Caki2 (cell line): ENCODE measurements around the gene CDH13. TPM values are rescaled to one million over a fixed set of nuclear protein-coding genes. Genes with fewer than 3 reads are reported as not detected.

Source experiments
- DNase-seq: peaks from one replicate; pipeline ENCODE4 v3.0.0-alpha.2; 2015; ENCODE audit warnings: low read depth
- in situ Hi-C: cut with HindIII; loops from 2 replicates; pipeline ENCODE4 v1.10.0; 2016; ENCODE audit warnings: low sequenced_read_pairs, low pct_unique_long_range_greater_than_20kb, mixed read lengths
- total RNA-seq: library from RNA; depleted of rRNA; stranded (reverse); fragments of >200 nt; shearing (Covaris generic); gene quantifications from 2 replicates; pipeline ENCODE4 v1.2.3, GENCODE V29; 2014; ENCODE audit warnings: low replicate concordance

The CDH13 gene
- total RNA-seq, 1 experiment from 2014 or later = not detected

DNA sequence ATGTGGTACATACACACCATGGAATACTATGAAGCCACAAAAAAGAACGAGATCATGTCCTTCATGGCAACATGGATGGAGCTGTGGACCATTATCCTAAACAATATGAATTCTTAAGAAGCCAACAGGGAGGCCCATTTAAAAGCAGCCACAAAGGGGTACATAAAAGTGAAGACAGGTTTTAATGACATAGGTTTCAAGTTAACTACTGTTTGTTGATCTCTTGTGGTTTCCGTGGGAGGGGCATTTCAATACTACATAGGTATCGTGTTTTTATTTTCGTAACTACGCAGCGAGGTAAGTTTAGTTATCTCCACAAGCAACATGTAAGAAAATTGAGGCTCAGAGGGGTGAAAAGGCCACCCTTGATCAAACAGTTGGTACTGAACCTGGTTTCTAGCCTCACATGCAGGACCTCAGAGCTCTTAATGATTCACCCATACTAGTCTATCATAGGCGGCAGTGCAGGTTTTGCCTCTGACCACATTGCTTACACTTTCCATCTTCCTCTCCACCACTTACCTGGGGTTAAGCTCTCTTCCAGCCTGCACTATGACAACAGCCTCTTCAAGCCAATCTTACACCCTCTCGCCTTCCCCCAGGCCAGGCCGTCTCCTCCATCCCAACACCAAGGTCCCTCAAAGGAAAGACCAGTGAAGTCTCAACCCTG, 646.9 kb downstream of the CDH13 start:
- in situ Hi-C loops = no loop called here
- no peak for DNase-seq

DNA sequence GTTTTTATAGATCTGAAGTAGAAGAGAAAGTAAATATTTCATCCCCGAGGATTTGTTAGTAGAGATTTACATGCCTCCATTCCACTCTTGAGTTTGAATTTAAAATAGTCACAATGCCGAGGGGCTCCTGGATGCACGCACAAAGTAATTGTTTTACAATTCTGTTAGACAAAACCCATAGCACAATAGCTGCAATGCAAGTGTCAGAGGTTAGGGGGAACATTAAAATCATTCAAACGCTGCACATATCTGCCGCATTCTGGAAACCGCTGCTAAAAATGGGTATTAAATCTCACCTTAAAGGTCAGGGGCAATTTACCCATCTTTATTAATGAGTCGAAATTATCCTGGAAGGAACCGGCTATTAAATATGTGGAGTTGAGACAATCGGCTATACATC, 652.5 kb downstream of the CDH13 start:
- in situ Hi-C loops = no loop called here
- no peak for DNase-seq

DNA sequence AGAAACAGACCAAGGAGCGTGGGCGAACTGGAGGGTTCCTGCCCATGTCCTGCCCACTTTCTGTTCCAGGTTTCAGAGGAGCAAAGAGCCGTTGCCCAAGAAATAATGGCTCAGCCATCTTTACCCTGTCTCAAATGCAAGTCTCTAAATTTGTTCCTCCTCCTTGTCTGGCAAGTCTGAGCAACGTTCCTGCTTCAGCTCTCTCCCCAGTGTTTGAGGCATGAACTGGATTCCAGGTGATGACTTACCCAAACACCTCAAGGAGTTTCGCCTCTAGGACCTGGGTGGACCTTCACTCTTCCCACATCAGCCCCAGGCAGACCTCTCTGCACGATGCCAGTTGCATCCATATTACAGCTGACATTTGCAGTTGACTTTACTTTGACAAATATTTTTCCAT, 659.2 kb downstream of the CDH13 start:
- DNase-seq = no peak
- in situ Hi-C loops = no loop called here

DNA sequence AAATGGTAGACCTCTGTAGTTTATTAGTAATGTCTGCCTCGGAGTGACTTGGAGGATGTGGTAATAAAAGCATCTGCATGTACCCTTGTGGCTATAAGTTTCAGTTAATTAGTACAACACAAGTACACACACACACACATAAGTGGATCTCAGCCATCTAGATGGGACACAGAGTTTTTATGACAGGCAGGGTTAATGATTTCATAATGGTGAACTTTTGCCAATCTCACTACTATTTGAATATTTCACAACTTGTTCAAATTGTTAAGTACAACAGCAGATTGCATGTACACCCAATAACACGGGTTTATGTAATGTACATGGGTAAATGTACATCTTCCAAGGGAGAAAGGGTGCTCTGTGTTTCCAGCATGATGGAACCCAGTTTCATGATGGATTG, 669.7 kb downstream of the CDH13 start:
- no peak for DNase-seq
- in situ Hi-C loops = no loop called here

DNA sequence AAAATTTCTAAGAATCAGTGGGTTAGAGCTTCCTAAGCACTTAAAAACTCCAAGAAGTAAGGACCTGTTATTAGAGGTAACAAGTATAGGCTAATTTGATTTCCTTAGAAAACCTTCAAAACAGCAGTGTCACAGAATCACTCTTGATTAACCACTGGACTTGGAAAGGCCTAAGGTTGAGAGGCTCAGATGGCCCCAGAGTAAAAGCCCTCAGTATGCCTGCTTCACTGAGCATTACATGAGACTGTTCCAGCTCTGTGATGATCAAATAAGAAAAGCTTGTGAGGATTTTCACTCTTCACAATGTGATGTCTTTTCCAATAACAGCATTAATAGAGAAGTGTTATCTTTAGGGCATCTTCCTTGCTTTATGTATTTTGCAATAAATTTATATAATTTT, 671.8 kb downstream of the CDH13 start:
- in situ Hi-C loops = no loop called here
- DNase-seq = no peak

DNA sequence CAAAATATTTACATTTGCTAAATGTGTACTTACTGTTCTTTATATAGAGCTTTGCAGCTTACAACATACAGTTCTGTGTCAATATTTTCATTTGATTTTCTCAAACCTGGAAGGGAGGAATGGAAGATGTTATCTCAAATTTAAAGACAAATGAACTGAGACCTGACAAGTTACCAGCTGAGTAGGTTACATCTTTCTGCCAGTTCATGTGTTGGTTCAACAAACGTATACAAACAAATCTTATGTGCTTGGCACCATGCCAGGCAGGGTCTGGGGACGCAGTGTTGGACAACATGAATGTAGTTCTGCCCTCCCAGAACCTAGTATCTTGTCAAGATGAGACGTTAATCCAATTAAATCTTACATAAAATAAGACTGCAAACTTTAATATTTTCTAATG, 673.6 kb downstream of the CDH13 start:
- in situ Hi-C loops = no loop called here
- DNase-seq = no peak

DNA sequence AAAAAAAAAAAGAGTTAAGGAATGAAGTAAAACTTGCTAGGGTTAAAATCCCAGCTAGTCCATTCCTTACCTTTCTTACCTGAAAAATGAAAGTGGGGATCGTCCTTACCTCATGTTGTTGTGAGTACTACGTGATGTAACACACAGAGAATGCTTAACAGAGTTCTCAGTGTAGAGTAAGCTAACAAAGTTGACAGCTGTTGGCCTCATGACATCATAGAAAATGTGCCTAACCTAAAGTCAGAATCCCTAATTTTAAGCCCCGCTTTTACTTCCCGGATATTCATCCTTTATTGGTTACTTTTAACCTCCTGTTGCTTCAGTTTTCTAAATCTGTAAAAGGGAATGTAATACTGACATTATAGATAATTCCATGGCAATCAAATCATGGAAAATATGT, 675.2 kb downstream of the CDH13 start:
- in situ Hi-C loops = no loop called here
- DNase-seq = no peak

DNA sequence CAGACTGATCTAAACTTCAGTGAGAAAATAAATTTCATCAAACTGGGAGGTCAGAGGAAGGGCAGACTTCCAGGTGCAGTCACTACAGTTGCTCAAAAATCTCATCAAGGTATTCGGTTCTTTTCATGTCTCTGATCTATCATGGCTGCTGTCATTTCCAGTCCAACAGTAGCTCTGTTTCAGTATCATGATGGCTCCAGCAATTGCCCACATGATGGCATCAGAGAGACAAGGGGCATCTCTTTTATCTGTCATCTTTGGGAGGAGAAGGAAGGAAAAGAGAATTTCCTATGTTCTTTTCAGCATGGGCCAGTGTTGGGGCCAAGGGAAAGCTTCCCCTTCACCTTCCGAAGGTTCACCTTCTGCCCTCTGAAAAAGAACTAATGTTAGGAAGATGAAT, 676.1 kb downstream of the CDH13 start:
- in situ Hi-C loops = no loop called here
- no peak for DNase-seq

DNA sequence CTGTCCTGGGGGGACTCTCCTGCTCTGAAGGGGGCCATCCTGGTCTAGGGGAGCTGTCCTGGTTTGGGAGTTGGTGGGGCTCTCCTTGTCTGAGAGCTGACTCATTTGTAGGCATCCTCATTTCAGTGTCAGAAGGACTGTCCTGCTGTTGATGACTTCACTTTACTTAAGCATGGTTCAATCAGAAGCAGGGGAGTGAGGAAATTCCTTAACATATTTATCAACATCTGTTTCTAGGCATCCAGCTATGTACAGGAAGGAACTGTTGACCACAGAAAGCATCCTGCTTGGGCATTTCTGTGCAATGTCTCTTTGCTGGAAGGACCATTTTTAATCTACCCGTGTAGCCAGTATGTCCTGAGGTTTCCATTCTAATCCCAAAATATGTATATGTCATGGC, 678.3 kb downstream of the CDH13 start:
- no peak for DNase-seq
- in situ Hi-C loops = no loop called here

DNA sequence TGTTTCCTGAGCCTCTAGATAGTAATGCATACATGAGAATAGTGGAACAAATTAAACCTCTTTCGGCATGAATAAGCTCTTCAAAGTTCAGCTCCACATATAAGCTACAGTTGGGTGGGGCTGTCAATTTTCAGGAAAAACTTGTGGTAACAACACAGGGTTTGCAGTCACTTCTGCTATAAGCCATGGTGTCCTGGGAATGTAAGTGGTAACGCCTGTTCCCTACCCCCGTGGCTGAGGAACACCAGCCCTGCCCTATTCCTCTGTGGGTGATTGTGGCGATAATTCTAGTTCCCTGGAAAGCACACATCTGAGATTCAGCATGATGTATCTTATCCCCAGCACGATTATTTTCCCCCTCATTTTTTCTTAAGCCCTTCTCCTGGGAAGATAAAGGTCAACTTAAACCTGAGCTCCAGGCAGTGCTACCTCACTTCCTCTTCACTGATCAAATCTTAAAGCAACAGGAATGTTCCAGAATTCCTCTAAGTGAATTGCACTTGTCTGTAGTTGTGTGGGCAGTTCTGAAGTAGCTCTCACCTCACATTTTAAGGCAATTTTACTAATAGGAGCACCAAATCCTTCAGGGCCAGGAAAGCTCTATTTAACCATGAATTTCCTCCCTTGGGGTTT, 680.3 kb downstream of the CDH13 start:
- in situ Hi-C loops = no loop called here

DNA sequence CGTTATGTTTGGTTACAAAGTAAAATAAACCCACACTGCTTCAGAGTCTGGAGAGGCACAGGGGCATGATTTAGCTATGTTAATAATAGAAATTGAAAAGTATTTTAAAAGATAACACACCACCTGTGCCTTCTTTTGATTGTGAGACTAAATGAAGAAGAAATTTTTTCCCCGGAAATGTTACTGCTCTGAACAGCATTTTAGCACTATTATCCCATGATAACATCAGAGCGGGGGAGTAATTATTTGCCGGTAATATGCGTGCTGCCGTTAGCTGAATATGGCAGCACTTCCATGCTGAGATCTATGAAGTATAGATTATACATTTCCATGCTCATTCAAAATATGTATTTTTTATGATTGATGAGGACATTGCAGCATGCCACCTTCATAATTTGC, 680.8 kb downstream of the CDH13 start:
- no peak for DNase-seq
- in situ Hi-C loops = no loop called here

More for the DNA sequence above, 680.3 kb downstream of the CDH13 start:
- no peak for DNase-seq

DNA sequence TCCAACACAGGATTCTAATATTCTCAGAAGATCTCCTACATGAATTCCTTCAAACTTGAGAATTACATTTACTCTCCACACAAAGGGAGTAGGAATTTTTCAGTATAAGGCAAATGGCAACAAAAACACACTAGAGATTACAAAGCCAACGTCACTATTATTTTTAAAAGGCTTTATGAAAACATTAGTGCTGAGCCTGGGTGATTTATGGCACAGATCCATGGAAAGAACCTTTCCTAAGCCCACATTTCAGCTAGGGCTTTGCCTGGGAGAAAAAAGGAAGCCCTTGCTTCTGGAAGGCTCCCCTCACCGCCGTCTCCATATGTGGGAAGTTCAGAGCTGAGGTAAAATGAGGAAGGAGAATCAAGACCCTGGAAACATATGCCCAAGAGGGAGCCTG, 681.6 kb downstream of the CDH13 start:
- in situ Hi-C loops = no loop called here
- DNase-seq = no peak

DNA sequence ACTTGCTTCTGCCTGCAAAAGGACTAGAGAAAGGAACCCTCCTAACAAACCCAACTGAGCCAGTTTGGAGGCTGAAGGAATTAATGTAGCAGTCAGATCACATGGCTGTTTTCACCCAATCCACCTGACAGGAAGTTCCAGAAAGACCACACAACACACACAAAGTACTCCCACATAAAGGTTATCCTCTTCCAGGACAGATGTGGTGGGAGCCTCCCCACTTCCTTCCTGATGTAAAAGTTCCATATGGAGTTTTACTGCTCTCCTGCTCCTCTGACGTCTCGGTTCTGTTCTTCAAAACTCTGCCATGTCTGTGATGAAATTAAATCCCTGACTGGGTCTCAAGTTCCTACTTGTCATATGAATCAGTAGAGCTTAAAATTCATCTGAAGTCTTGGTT, 684.0 kb downstream of the CDH13 start:
- no peak for DNase-seq
- in situ Hi-C loops = no loop called here

DNA sequence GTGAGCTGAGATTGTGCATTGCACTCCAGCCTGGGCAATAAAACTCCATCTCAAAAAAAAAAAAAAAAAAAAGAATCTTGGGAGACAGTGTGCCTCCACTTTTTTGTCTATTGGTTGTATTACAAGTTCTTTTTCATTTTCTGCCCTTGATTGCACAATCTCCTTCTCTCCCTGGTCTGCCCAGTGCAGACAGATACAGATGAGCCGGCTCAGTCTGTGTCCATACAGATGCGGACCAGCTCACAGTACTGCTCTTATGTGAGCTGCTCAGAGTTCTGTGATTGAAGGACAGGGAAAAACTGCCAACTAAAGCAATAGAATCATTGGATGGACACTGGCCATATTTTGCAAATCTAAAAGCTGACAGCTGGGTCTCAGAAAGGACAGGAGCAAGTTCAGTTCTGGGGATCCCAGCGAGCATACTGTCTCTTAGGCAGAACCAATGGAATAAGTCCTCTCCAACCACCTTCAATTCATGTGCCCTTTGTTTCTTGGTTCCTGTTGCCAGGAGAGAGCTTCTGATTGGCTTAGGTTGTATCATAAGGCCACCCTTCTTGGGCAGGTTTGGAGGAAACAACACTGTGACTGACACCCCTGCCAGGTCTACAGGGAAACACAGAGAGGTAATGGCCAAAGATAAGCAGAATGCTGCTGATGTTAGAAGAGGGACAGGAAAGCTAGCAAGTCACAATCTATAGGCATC, 685.4 kb downstream of the CDH13 start:
- DNase-seq = no peak
- in situ Hi-C loops = no loop called here

DNA sequence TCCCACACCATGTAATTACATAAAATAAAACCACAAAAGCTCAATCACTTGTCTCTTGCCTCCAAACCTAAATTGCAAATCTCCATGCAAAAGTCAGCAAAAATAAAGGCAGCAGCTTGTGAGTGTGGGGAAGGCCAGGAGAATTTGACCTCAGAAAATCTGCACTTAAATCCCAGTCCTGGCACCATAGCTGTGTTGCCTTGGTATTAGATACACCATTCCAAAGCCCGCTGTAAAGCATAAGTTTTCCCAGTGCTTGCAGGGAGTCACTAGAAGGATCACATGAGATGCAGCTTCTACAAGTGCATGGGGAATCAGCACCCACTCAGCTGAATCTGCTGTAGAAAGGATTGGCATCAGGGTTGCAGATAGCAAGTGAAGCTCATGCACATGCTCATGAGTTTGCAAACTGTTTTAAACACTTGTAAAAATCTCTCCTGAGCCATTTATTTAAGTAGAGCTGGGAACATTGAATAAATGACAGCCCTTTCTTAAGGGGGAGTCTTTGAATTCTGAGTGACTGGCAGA, 686.0 kb downstream of the CDH13 start:
- in situ Hi-C loops = no loop called here
- DNase-seq = no peak

DNA sequence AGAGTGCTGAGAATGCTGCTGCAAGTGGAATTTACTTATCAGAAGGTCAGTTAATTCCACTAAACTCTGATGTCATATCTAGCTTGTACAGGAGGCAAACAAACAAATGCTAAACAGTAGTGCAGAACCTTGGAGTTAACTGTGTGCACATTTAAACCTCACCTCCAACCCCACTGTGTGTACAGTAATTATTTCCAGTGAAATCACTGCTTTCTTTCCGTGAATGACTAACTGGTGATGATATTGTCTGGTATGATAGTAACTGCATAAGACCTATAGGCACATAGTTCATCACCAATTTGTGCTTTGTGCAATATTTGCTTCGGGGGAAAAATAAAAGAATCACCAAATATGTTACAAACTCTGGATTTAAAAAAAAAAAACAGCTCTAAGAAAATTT, 688.5 kb downstream of the CDH13 start:
- in situ Hi-C loops = no loop called here
- no peak for DNase-seq

DNA sequence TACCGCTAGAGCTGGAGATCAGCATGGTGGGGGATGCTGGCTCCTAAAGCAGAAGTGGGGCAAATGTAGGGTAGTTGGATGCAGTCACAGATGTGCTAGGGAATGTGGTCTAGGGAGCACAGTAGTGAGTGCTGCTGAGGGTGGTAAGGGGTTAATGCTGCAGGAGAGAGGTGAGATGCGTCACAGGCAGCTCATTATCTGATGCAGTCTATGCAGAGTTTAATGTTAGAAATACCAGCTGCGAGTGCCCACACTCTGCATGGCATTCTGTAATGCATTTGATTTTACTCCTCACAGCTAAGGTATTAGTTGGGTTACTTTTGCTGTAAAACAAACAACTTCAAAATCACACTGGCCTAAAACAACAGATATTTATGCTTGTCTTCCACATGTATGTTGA, 689.7 kb downstream of the CDH13 start:
- DNase-seq = no peak
- in situ Hi-C loops = no loop called here

DNA sequence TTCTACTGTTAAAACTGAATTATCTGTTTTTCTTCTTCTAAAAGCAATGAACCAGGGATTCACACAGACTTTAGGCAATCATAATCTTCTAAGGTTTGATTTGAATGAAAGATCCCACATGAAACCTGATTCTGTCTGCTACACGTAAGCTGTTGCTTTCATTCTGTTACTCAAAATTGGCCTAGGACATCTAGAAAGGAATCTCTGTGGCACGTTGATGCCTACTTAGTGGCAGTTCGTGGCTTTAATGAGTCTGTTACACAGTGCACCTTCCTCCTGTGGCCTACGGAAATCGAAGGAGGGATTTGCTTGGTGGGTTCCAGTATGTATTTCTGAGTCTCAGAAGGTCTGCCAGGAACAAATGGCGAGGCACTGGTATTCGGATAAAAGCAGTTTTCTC, 691.6 kb downstream of the CDH13 start:
- no peak for DNase-seq
- in situ Hi-C loops = no loop called here

DNA sequence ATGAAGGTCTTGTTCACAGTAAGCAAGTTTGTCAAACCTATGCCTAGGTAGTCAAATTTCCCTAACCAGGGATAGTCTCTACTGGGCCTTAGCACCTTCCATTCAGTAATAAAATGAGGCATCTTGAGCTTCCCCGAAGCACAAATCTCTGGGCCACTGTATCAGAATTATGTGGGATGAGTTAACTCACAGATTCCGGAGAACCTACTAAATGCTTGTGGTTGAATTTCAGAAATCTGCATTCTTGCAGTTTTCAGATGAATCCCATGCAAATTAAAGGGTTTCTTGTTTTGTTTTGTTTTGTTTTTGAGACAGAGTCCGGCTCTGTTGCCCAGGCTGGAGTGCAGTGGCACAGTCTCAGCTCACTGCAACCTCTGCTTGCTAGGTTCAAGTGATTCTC, 702.2 kb downstream of the CDH13 start:
- in situ Hi-C loops = no loop called here
- DNase-seq = no peak

DNA sequence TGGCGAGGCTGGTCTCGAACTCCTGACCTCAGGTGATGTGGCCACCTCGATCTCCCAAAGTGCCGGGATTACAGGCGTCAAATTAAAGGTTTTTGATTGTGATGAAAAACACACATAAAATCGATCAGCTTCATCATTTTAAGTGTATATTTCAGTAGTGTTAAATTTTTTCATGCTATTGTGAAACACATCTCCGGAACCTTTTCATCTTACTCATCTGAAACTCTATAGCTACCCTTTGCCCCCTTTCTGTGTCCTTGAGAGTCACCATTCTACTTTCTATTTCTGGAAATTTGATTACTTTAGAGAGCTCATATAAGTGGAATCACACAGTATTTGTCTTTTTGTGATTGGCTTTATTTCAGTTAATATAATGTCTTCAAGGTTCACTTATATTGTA, 702.7 kb downstream of the CDH13 start:
- in situ Hi-C loops = no loop called here
- no peak for DNase-seq
